Measurements from ENCODE around the gene FBXL17. TPM values are rescaled to one million over a fixed set of nuclear protein-coding genes. Genes with fewer than 3 reads are reported as not detected.

Gene FBXL17
- total and polyA plus RNA-seq, 2 of the 4 experiments (the other 2 are of a cell fraction) = 3.9 to 8.1 TPM

DNA sequence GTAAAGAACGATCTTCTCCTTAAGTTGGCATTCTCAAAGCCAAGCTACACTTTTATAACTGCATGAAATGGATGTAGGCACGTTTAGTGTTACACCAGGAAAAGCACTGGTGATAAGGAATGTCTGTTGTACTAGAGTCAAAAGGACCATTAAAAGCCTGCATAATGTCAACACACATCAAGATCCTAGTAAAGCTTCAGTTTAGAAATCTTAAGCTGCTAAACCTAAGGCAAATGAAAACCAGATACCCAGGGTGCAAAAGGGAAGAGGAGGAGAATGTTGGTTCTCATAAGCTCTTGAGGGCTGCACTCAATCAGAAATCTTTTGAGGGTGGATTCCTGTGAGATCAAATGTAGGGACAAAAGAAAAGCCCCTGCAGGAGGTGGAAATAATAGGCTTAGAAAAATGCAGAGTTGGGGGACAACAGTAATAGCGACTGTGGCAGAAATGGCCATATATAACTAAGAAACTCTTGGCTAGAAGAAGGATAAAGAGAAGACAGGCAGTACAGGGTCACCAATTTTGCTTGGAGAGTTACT lies 148.2 kb downstream of the FBXL17 start:
- Histone ChIP-seq H3K18ac (ENCODE audit: low read depth, low read length) (no peak overlapping the region), H4K5ac (ENCODE audit: low read depth, low read length) (no peak overlapping the region), H4K8ac (ENCODE audit: low read depth in 2 of 2, low read length in 2 of 2) (no peak overlapping the region), H3K36me3 (ENCODE audit: control insufficient read depth, insufficient read depth, low read length) (no peaks in the 10 kb centered on the region), H3K4me1 (ENCODE audit: control insufficient read depth, insufficient read depth, low read length) (no peaks in the 10 kb centered on the region), H2BK120ac (ENCODE audit: low read depth, low read length) (no peak overlapping the region), H3K23ac (ENCODE audit: low read depth, low read length) (no peak overlapping the region), H3K9me3 (ENCODE audit: control insufficient read depth, insufficient read depth, low read length) (no peaks in the 10 kb centered on the region), H3K4me3 (ENCODE audit: insufficient read depth, low read depth, low read length) (no peak overlapping the region), H2BK5ac (ENCODE audit: low read depth, low read length, poor library complexity, severe bottlenecking) (no peak overlapping the region), H3K27ac (ENCODE audit: insufficient read depth, low read length) (no peak overlapping the region), H2AK9ac (replicated peaks; ENCODE audit: low read depth, low read length, poor library complexity) (no peak overlapping the region), H2AK5ac (ENCODE audit: low read depth, low read length) (no peak overlapping the region), H3K14ac (replicated peaks; ENCODE audit: low read depth, low read length) (no peak overlapping the region), H3K27me3 (ENCODE audit: control insufficient read depth, insufficient read depth, low read length) (no peaks in the 10 kb centered on the region), H3K4ac (ENCODE audit: low read depth, low read length) (no peak overlapping the region), H4K91ac (ENCODE audit: insufficient read depth, low read depth, low read length) (no peak overlapping the region), H2AFZ (replicated peaks; ENCODE audit: low read length, poor library complexity) (no peak overlapping the region), H2BK20ac (ENCODE audit: low read depth, low read length) (no peak overlapping the region), H2BK15ac (ENCODE audit: low read depth, low read length) (no peak overlapping the region), H3K4me2 (ENCODE audit: low read depth, low read length) (no peak overlapping the region), H3K56ac (ENCODE audit: extremely low read depth, insufficient read depth, low read length) (no peak overlapping the region), H3K79me1 (ENCODE audit: low read depth in 1 of 2, low read length in 2 of 2) (no peaks in the 10 kb centered on the region; a peak in 1 of 4 replicates), H4K20me1 (ENCODE audit: insufficient read depth, low read length) (no peaks in the 10 kb centered on the region), H3K9ac (ENCODE audit: low read depth, low read length) (no peak overlapping the region), H3K9me1 (ENCODE audit: insufficient read depth, low read length) (no peaks in the 10 kb centered on the region)
- intact Hi-C loops (cut with micrococcal nuclease) = no loop called here
- ATAC-seq (ENCODE audit: low read depth) = no peak; the same call in 1 of the 2 replicates
- DNase-seq = no peak
- TF ChIP-seq, protein P1, sequence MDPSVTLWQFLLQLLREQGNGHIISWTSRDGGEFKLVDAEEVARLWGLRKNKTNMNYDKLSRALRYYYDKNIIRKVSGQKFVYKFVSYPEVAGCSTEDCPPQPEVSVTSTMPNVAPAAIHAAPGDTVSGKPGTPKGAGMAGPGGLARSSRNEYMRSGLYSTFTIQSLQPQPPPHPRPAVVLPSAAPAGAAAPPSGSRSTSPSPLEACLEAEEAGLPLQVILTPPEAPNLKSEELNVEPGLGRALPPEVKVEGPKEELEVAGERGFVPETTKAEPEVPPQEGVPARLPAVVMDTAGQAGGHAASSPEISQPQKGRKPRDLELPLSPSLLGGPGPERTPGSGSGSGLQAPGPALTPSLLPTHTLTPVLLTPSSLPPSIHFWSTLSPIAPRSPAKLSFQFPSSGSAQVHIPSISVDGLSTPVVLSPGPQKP (IDR thresholded peaks at IDR 0.05; ENCODE audit: borderline replicate concordance, low read depth, low read length) = no peak
- TF ChIP-seq CEBPB (IDR thresholded peaks at IDR 0.05; ENCODE audit: low read depth, low read length) = no peak
- TF ChIP-seq RFX5 (IDR thresholded peaks at IDR 0.05; ENCODE audit: low read depth, low read length) = no peak
- no peak for TF ChIP-seq CTCF (conservative IDR thresholded peaks at IDR 0.05; ENCODE audit: low read depth, low read length)
- TF ChIP-seq FOS (IDR thresholded peaks at IDR 0.05; ENCODE audit: low read depth, low read length) = no peak
- TF ChIP-seq SMC3 (IDR thresholded peaks at IDR 0.05; ENCODE audit: low read depth, low read length) = no peak
- TF ChIP-seq MXI1 (IDR thresholded peaks at IDR 0.05; ENCODE audit: borderline replicate concordance, low read depth, low read length) = no peak
- TF ChIP-seq NFE2L2 (IDR thresholded peaks at IDR 0.05; ENCODE audit: low read depth, low read length) = no peak
- no peak for TF ChIP-seq RCOR1 (IDR thresholded peaks at IDR 0.05; ENCODE audit: insufficient replicate concordance, low read length)
- no peak for TF ChIP-seq POLR2A (IDR thresholded peaks at IDR 0.05; ENCODE audit: low read depth, low read length)
- TF ChIP-seq, protein P2, sequence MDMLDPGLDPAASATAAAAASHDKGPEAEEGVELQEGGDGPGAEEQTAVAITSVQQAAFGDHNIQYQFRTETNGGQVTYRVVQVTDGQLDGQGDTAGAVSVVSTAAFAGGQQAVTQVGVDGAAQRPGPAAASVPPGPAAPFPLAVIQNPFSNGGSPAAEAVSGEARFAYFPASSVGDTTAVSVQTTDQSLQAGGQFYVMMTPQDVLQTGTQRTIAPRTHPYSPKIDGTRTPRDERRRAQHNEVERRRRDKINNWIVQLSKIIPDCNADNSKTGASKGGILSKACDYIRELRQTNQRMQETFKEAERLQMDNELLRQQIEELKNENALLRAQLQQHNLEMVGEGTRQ (IDR thresholded peaks at IDR 0.05; ENCODE audit: low read depth, low read length) = no peak
- TF ChIP-seq MAZ (IDR thresholded peaks at IDR 0.05; ENCODE audit: borderline replicate concordance, low read depth, low read length) = no peak
- no peak for TF ChIP-seq MAFK (IDR thresholded peaks at IDR 0.05; ENCODE audit: low read depth, low read length)
- dilution Hi-C loops (cut with HindIII; ENCODE audit: low sequenced_read_pairs, unreplicated experiment) = no loop called here
- CTCF ChIA-PET = no interaction called here
- in situ Hi-C loops (cut with MboI; ENCODE audit: low sequenced_read_pairs) = no loop called here
- WGBS, 2 experiments (ENCODE audit: extremely low coverage in 2 of 2, insufficient read length in 1 of 2) = no CpG with 5 or more reads among the region's 3 CpGs
- POLR2A ChIA-PET (ENCODE audit: unreplicated experiment) = no interaction called here
- no TSS peak for BruUV-seq (replicated peaks)

Data from IMR-90 (cell line).